Fibroblast of skin of right biceps (primary cell): ENCODE data around the gene DPYSL4.
"Not testable (repeated sequence)": the region's sequence is repeated elsewhere in the genome, so short reads cannot be mapped to it uniquely, and the experiment has no call there.

Experiments
- DNase-seq: peaks from one replicate; pipeline ENCODE4 v3.0.0-alpha.2; 2013

Gene DPYSL4

GRCh38 chr10:132209130-132209529, 22.4 kb downstream of the DPYSL4 start:
- no peak for DNase-seq

- no peak for DNase-seq
Observed at GRCh38 chr10:132209978-132210530, 23.3 kb downstream of the DPYSL4 start.

GRCh38 chr10:132210766-132211165, 24.0 kb downstream of the DPYSL4 start:
- DNase-seq: no peak

- DNase-seq: no peak
Observed at GRCh38 chr10:132211246-132211645, 24.5 kb downstream of the DPYSL4 start.

GRCh38 chr10:132212816-132213215, 26.1 kb downstream of the DPYSL4 start:
- DNase-seq: no peak

GRCh38 chr10:132213917-132214316, 27.2 kb downstream of the DPYSL4 start:
- DNase-seq: no peak

GRCh38 chr10:132216441-132216840, 29.7 kb downstream of the DPYSL4 start:
- DNase-seq: not testable (repeated sequence)

GRCh38 chr10:132219486-132219885, 32.7 kb downstream of the DPYSL4 start:
- DNase-seq: no peak

- no peak for DNase-seq
Observed at GRCh38 chr10:132220061-132220460, 33.3 kb downstream of the DPYSL4 start.

GRCh38 chr10:132220996-132221395, 34.2 kb downstream of the DPYSL4 start:
- DNase-seq: not testable (repeated sequence)

GRCh38 chr10:132222726-132223125, 36.0 kb downstream of the DPYSL4 start:
- no peak for DNase-seq

- peak; percentile 71 for DNase-seq
Observed at GRCh38 chr10:132223156-132223590, 36.4 kb downstream of the DPYSL4 start.

- no peak for DNase-seq
Observed at GRCh38 chr10:132223611-132224342, 37.0 kb downstream of the DPYSL4 start.

GRCh38 chr10:132224343-132225072, 37.8 kb downstream of the DPYSL4 start:
- no peak for DNase-seq

GRCh38 chr10:132225073-132225848, 38.5 kb downstream of the DPYSL4 start:
- DNase-seq: no peak

- no peak for DNase-seq
Observed at GRCh38 chr10:132225849-132226205, 39.1 kb downstream of the DPYSL4 start.

GRCh38 chr10:132226586-132227405, 40.0 kb downstream of the DPYSL4 start:
- no peak for DNase-seq

GRCh38 chr10:132227851-132228390, 41.2 kb downstream of the DPYSL4 start:
- DNase-seq: no peak

GRCh38 chr10:132228616-132229015, 41.9 kb downstream of the DPYSL4 start:
- no peak for DNase-seq

GRCh38 chr10:132229096-132229495, 42.3 kb downstream of the DPYSL4 start:
- no peak for DNase-seq

- DNase-seq: no peak
Observed at GRCh38 chr10:132229834-132230556, 43.2 kb downstream of the DPYSL4 start.
